NCI-H2107 treated with DMSO at 0.1 percent for 48 hours (cell line): ENCODE measurements around the gene APOC3.

Experiments used
- DNase-seq: peaks from one replicate; lab custom pipeline; 2025; ENCODE audit not compliant: unreplicated experiment; lab: John Stamatoyannopoulos, UW

APOC3 gene

GRCh38 chr11:116869610-116870009 is 39.9 kb downstream of the APOC3 start:
- DNase-seq, result no peak

GRCh38 chr11:116870054-116870453 is 40.3 kb downstream of the APOC3 start:
- no peak for DNase-seq

GRCh38 chr11:116871248-116871647 is 41.5 kb downstream of the APOC3 start:
- DNase-seq, result no peak

GRCh38 chr11:116873381-116873780 is 43.7 kb downstream of the APOC3 start:
- DNase-seq, result no peak

GRCh38 chr11:116874251-116874650 is 44.5 kb downstream of the APOC3 start:
- no peak for DNase-seq

GRCh38 chr11:116875194-116875593 is 45.5 kb downstream of the APOC3 start:
- DNase-seq, result no peak

- no peak for DNase-seq
Observed at GRCh38 chr11:116876656-116877055, 46.9 kb downstream of the APOC3 start.

- DNase-seq, result peak; percentile 67
Observed at GRCh38 chr11:116879800-116880625, 50.3 kb downstream of the APOC3 start.

GRCh38 chr11:116881143-116881542 is 51.4 kb downstream of the APOC3 start:
- DNase-seq, result peak; percentile 35

GRCh38 chr11:116882386-116882785 is 52.7 kb downstream of the APOC3 start:
- DNase-seq, result no peak
